Ovary (tissue), 9 donors: ENCODE measurements around the gene CBR3. TPM values are rescaled to one million over a fixed set of nuclear protein-coding genes. Genes with fewer than 3 reads are reported as not detected.

Experiments
- DNase-seq, 5 donors: peaks; one replicate each; pipeline ENCODE4 v3.0.0-alpha.2; 2019 to 2020
- H3K27ac ChIP-seq, 2 donors: fragments of 200-600 bp; one replicate each; pipeline versions ENCODE4 v1.5.1 to v1.8.0; 2019 to 2022
- H3K27me3 ChIP-seq: fragments of 200-600 bp; one replicate; pipeline ENCODE4 v1.8.0; 2022
- H3K36me3 ChIP-seq: fragments of 200-600 bp; sonication (generic); one replicate; pipeline ENCODE4 v1.5.1; 2019
- H3K4me1 ChIP-seq: one replicate; pipeline ENCODE4 v1.8.1; 2013; ENCODE audit warnings: mild to moderate bottlenecking, moderate library complexity; ENCODE audit not compliant: insufficient read depth
- H3K4me3 ChIP-seq: fragments of 200-600 bp; sonication (generic); one replicate; pipeline ENCODE4 v1.5.1; 2017
- H3K9me3 ChIP-seq, 2 donors: fragments of 200-600 bp in 1 of 2; sonication (generic) in 1 of 2; one replicate each; pipeline versions ENCODE4 v1.5.1 to v1.8.1; 2013 to 2019; ENCODE audit warnings: mild to moderate bottlenecking in 1 of 2, moderate library complexity in 1 of 2
- EP300 ChIP-seq: sonication (generic); formaldehyde crosslinking; IDR thresholded peaks from one replicate; pipeline ENCODE4 v1.6.1; 2017; ENCODE audit warnings: antibody characterized with exemption
- POLR2A ChIP-seq: fragments of 450-650 bp; IDR thresholded peaks from one replicate; pipeline ENCODE4 v1.6.1; 2017; ENCODE audit warnings: antibody characterized with exemption, mild to moderate bottlenecking, moderate library complexity
- WGBS, 3 donors: extraction: QIAGEN DNeasy Blood & Tissue Kit in 1 of 3; methylation state at CpG; one replicate each; pipeline versions ENCODE4 v1.1.5 to v1.1.7; 2013 to 2017; 5-methylcytosine and 5-hydroxymethylcytosine counted together
- intact Hi-C, 4 donors: fragments of 100-400 bp; cut with DNase I; formaldehyde crosslinking; loops; one replicate each; pipeline versions ENCODE4 v1.11.0 to v1.15.1; 2022 to 2023
- polyA plus RNA-seq, 2 donors: library from polyadenylated mRNA; stranded (reverse); fragments of 200-250 nt in 1 of 2; fragments of 350-450 nt in 1 of 2; fragmentation: Illumina TruSeq in 1 of 2; extraction: RNeasy Lipid Tissue Mini Kit (QIAGEN cat#74804) in 1 of 2; gene quantifications; one replicate each; pipeline ENCODE4 v1.2.3, GENCODE V29; 2013 to 2014
- total RNA-seq, 7 donors: library from RNA; depleted of rRNA in 2 of 7; stranded (reverse); fragments of >200 nt in 2 of 7; fragmentation: NEBNext Ultra II Directional in 3 of 7; extraction: Animal tissue kit (Norgen Biotek cat#: 25700) in 3 of 7; gene quantifications; one replicate each; pipeline versions ENCODE4 v1.1.0 to v1.2.4, GENCODE V29; 2016 to 2023
- TF ChIP-seq, protein P1 (sequence below), 3 donors: fragments of 450-650 bp in 2 of 3; fragments of 200-600 bp in 1 of 3; IDR thresholded peaks; one replicate each; pipeline versions ENCODE4 v1.5.1 to v1.8.0; 2016 to 2022; ENCODE audit warnings: antibody characterized with exemption in 3 of 3, mild to moderate bottlenecking in 1 of 3
- donor health status: DM: no; HTN: no; CAD: no; lungs with moderate emphysema.
- donor health status: DM: no; HTN: no; CAD: no.
- donor health status: Bipolar disorder and iron deficiency.
- donor health status: DM: yes; HTN: yes; CAD: no.
- donor health status: DM: no; HTN: no; CAD: no.
- donor health status: DM: yes; HTN: yes; CAD: no.

Gene CBR3
- total and polyA plus RNA-seq, 9 donors, result 3.5 to 22.6 (median 11.7) TPM

DNA sequence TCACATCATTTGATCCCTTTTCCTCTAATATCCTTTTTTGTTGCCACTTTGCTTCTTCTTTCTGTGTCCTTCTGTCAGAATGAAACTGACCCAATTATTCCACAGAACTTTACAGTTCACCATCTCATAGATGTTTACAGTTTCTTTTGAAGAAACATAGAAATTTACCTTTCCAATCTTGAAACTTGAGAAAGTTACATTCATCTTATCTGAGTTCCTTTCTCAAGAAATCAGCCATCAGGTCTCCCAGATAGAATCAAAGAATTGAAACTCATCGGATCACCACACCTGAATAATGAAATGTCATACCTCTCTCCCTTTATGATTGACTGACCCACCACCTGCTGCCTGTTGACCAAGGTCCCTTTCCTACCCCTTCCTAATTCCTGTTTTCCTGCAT, 41.4 kb upstream of the CBR3 start:
- Histone ChIP-seq H3K4me1 (no peaks in the 10 kb centered on the region), H3K36me3 (no peaks in the 10 kb centered on the region), H3K27ac (no peak overlapping the region), H3K27me3 (no peaks in the 10 kb centered on the region), H3K4me3 (no peak overlapping the region), H3K9me3 (no peaks in the 10 kb centered on the region)
- intact Hi-C loops, result no loop called here
- TF ChIP-seq, protein P1, sequence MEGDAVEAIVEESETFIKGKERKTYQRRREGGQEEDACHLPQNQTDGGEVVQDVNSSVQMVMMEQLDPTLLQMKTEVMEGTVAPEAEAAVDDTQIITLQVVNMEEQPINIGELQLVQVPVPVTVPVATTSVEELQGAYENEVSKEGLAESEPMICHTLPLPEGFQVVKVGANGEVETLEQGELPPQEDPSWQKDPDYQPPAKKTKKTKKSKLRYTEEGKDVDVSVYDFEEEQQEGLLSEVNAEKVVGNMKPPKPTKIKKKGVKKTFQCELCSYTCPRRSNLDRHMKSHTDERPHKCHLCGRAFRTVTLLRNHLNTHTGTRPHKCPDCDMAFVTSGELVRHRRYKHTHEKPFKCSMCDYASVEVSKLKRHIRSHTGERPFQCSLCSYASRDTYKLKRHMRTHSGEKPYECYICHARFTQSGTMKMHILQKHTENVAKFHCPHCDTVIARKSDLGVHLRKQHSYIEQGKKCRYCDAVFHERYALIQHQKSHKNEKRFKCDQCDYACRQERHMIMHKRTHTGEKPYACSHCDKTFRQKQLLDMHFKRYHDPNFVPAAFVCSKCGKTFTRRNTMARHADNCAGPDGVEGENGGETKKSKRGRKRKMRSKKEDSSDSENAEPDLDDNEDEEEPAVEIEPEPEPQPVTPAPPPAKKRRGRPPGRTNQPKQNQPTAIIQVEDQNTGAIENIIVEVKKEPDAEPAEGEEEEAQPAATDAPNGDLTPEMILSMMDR (IDR thresholded peaks at IDR 0.05), result no peak
- TF ChIP-seq POLR2A, result no peak
- no peak for TF ChIP-seq EP300
- no peak for DNase-seq
- 86 to 94% (median 94%) methylated on average over 1 of the region's 1 CpG for WGBS, 3 donors

DNA sequence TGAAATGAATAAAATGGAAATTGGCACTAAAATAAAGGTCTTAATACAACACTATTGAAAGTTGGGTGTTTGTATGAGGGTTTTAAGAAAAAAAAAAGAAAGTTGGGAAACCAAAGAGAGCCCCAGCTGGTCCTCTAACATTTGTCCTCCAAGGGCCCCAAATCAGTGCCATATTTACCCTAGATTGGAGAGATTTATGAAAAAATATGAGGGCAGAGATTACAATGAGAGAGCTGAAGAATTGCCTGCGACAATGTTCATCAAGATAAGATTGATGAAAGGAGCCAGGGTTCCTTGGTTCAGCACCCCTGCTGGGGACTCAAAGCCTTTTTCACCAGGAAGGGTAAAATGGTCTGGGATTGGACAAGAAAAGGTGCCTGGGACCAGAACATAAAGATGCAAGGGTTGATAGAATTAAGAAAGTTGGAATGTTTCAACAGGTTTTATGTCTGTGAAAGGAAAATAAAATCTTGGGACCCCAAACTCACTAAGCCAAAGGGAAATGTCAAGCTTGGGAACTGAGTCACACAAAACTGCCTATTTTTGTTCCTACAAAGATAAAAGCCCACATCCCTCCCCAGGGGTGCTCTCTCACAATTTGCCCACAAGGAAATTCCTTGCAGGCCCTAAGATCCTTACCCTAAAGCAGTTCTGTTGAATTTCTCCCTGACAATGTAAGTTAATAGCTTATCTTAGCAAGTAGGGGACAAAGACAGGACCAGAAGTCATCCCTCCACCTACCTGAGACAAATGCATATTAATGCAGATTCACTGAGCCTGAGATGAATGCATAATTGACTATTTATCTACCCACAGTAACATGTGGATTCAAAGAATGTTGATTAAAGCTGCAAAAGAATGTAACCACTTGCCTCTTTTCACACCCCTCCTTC, 38.2 kb upstream of the CBR3 start:
- intact Hi-C loops, result no loop called here

DNA sequence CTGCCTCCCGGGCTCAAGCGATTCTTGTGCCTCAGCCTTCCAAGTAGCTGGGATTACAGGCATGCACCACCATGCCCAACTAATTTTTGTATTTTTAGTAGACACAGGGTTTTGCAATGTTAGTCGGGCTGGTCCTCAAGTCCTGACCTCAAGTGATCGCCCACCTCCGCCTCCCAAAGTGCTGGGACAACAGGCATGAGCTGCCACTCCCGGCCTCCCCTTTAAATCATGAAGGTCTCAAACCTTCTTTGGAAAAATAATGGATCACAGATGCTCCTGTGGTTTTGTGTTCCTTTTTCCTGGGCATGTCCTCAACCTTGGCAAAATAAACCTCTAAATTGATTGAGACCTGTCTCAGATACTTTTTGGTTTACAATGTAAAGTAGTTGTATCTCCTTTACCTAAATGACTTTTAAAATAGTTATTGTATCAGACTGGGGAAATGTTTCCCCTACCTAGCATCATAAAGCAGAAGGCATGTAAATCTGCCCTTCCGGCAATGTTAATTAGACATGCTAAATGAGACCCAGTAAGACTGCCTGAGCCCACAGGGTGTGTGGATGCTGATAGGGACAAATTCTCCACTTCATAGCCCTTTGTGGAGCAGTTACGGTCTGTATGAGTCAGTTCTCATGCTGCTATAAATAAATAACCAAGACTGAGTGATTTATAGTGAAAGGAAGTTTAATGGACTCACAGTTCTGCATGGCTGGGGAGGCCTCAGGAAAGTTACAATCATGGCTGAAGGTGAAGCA, 37.3 kb upstream of the CBR3 start:
- DNase-seq, result no peak
- H3K36me3 ChIP-seq, result no peaks in the 10 kb centered on the region
- no peaks in the 10 kb centered on the region for H3K27me3 ChIP-seq
- 73 to 78% (median 76%) methylated on average over 8 of the region's 8 CpGs for WGBS, 3 donors
- no peak for TF ChIP-seq POLR2A
- TF ChIP-seq EP300, result no peak
- TF ChIP-seq, protein P1 (IDR thresholded peaks at IDR 0.05), result no peak
- no peak overlapping the region for H3K27ac ChIP-seq
- H3K9me3 ChIP-seq, result no peaks in the 10 kb centered on the region
- H3K4me3 ChIP-seq, result no peak overlapping the region
- no peaks in the 10 kb centered on the region for H3K4me1 ChIP-seq
- intact Hi-C loops, result no loop called here

More for the DNA sequence above, 38.2 kb upstream of the CBR3 start:
- H3K4me1 ChIP-seq, result no peaks in the 10 kb centered on the region
- TF ChIP-seq EP300 (no peak), POLR2A (no peak)
- TF ChIP-seq, protein P1 (IDR thresholded peaks at IDR 0.05), result no peak
- H3K27me3 ChIP-seq, result no peaks in the 10 kb centered on the region
- H3K9me3 ChIP-seq, result no peaks in the 10 kb centered on the region
- no peak for DNase-seq
- no peaks in the 10 kb centered on the region for H3K36me3 ChIP-seq
- WGBS, 3 donors, result 54 to 63% (median 59%) methylated on average over 1 of the region's 1 CpG
- no peak overlapping the region for H3K27ac ChIP-seq
- H3K4me3 ChIP-seq, result no peak overlapping the region

DNA sequence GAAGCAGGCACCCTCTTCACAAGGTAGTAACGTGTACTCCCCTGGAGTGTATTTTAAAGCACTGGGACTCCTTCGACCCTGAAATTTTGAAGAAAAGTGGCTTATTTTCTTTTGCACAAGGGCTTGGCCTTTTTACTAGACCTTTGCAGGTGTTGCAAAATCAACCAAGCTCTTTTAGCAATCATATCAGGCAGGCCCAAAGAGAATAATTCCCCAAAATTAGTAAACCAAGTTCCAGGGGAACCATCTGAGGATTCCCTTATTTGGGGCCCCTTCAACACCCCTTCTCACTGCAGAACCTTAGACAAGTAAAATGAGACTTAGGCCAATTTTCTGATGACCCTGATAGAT, 36.7 kb upstream of the CBR3 start:
- H3K36me3 ChIP-seq, result no peaks in the 10 kb centered on the region
- intact Hi-C loops, result no loop called here
- no peaks in the 10 kb centered on the region for H3K27me3 ChIP-seq
- WGBS, 3 donors, result 64 to 78% (median 68%) methylated on average over 2 of the region's 2 CpGs
- H3K9me3 ChIP-seq, result no peaks in the 10 kb centered on the region
- TF ChIP-seq, protein P1 (IDR thresholded peaks at IDR 0.05), result no peak
- TF ChIP-seq EP300 (no peak), POLR2A (no peak)
- no peak overlapping the region for H3K27ac ChIP-seq
- no peak for DNase-seq
- no peaks in the 10 kb centered on the region for H3K4me1 ChIP-seq
- no peak overlapping the region for H3K4me3 ChIP-seq
